ENCODE data around the gene TMEM52. TPM values are rescaled to one million over a fixed set of nuclear protein-coding genes. Genes with fewer than 3 reads are reported as not detected.
A peak's percentile ranks its signal among the peaks of the same experiment; 100 is the strongest.

The TMEM52 gene
- total and polyA plus RNA-seq, 10 donors, result 0.35 to 4.7 (median 1.7) TPM; not detected in 1

- no peaks in the 10 kb centered on the region for H3K9me3 ChIP-seq
- no peaks in the 10 kb centered on the region for H3K36me3 ChIP-seq
- TF ChIP-seq POLR2A (IDR thresholded peaks at IDR 0.05) (no peak), POLR2AphosphoS5 (IDR thresholded peaks at IDR 0.05) (no peak), CTCF (IDR thresholded peaks at IDR 0.05 in 8 of 11, conservative IDR thresholded peaks at IDR 0.05 in 3 of 11) (no peak)
- peak; percentile 78 for DNase-seq
- H3K27me3 ChIP-seq (replicated peaks in 1 of 7), result peaks cover 0 to 16% (median 0%) of the 10 kb centered on the region in 7 donors
- no peak overlapping the region for H3K27ac ChIP-seq
- intact Hi-C loops (cut with DNase I; ENCODE audit: low total_unique reads), result no loop called here
- WGBS, 5 donors, result 90 to 94% (median 92%) methylated on average over 13 to 14 of the region's 14 CpGs
- H3K4me3 ChIP-seq, result no peak overlapping the region
- peaks cover 8 to 49% (median 29%) of the 10 kb centered on the region in 6 donors for H3K4me1 ChIP-seq
These were observed 1.6 kb downstream of the TMEM52 start for GRCh38 chr1:1917304-1917976.

- 81 to 91% (median 84%) methylated on average over 16 to 19 of the region's 19 CpGs for WGBS, 5 donors
- intact Hi-C loops (cut with DNase I; ENCODE audit: low total_unique reads), result no loop called here
- TF ChIP-seq POLR2A (IDR thresholded peaks at IDR 0.05) (no peak), CTCF (IDR thresholded peaks at IDR 0.05 in 8 of 11, conservative IDR thresholded peaks at IDR 0.05 in 3 of 11) (no peak), POLR2AphosphoS5 (IDR thresholded peaks at IDR 0.05) (no peak)
- Histone ChIP-seq H3K27ac (no peak overlapping the region), H3K4me3 (no peak overlapping the region), H3K27me3 (replicated peaks in 1 of 7) (peaks cover 0 to 16% (median 0%) of the 10 kb centered on the region in 7 donors), H3K4me1 (peaks cover 8 to 44% (median 27%) of the 10 kb centered on the region in 6 donors), H3K36me3 (no peaks in the 10 kb centered on the region), H3K9me3 (no peaks in the 10 kb centered on the region)
- DNase-seq, result peak; percentile 75
These were observed 2.2 kb downstream of the TMEM52 start for GRCh38 chr1:1916851-1917251.

- WGBS, 5 donors, result 90 to 95% (median 93%) methylated on average over 18 to 23 of the region's 23 CpGs
- intact Hi-C loops (cut with DNase I; ENCODE audit: low total_unique reads), result no loop called here
- Histone ChIP-seq H3K4me3 (no peak overlapping the region), H3K4me1 (peaks cover 8 to 38% (median 27%) of the 10 kb centered on the region in 6 donors), H3K27ac (no peak overlapping the region), H3K36me3 (no peaks in the 10 kb centered on the region), H3K9me3 (no peaks in the 10 kb centered on the region), H3K27me3 (replicated peaks in 1 of 7) (peaks cover 0 to 16% (median 0%) of the 10 kb centered on the region in 7 donors)
- TF ChIP-seq CTCF (IDR thresholded peaks at IDR 0.05 in 8 of 11, conservative IDR thresholded peaks at IDR 0.05 in 3 of 11), result no peak
- TF ChIP-seq POLR2AphosphoS5 (IDR thresholded peaks at IDR 0.05), result no peak
- TF ChIP-seq POLR2A (IDR thresholded peaks at IDR 0.05), result no peak
- DNase-seq, result peak; percentile 75
These were observed 2.9 kb downstream of the TMEM52 start for GRCh38 chr1:1915911-1916840.

Measured in spleen (tissue), 11 donors.